Subcutaneous adipose tissue (tissue), 4 donors: Measurements from ENCODE around the gene MRAP. TPM values are rescaled to one million over a fixed set of nuclear protein-coding genes. Genes with fewer than 3 reads are reported as not detected.

Source experiments
- CTCF ChIP-seq: fragments of 450-650 bp; IDR thresholded peaks from one replicate; pipeline ENCODE4 v1.5.1; 2016; ENCODE audit warnings: low read depth, mild to moderate bottlenecking, control low read depth, antibody characterized with exemption, moderate library complexity
- total RNA-seq, 4 donors: library from RNA; depleted of rRNA; stranded (reverse); fragments of >200 nt; gene quantifications; one replicate each; pipeline ENCODE4 v1.1.0, GENCODE V29; 2016

Gene MRAP
- total RNA-seq, 4 donors from 2014 or later: 22.4 to 65.2 (median 33.6) TPM

DNA sequence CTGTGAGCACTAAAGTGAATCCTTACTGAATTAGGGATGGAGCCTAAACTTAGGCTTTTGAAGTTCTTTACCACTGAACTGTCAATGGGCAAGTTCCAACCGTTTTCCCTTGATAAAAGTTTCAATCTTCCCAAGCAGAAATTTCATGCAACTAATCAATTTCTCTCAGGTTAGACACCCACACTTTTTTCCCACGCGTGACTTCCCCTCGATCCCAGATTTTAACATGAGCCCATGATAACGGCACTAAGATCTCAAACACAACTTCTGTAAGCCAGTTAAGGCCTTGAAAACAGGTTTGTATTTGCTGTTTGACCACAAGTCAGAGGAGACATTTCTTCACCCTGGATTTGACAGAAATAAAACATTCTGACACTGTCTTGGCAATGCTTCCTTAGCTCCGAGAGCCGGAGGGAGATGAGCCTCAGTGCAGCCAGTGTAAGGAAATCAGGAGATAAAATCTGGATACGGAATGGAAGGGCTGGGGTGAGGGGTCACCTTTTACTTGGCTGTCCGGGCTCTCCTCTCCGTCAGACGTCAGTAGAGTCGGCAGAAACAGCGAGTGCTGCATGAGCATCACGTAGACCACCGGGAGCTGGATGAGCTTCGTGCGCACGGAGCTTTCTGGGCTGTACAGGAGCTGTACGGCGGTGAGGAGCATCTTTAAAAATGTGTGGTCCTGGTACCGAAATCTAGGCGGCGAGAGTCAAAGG lies 39.7 kb downstream of the MRAP start:
- no peak for TF ChIP-seq CTCF

- TF ChIP-seq CTCF: no peak
Observed at GRCh38 chr21:32340863-32341848, 42.5 kb downstream of the MRAP start.

DNA sequence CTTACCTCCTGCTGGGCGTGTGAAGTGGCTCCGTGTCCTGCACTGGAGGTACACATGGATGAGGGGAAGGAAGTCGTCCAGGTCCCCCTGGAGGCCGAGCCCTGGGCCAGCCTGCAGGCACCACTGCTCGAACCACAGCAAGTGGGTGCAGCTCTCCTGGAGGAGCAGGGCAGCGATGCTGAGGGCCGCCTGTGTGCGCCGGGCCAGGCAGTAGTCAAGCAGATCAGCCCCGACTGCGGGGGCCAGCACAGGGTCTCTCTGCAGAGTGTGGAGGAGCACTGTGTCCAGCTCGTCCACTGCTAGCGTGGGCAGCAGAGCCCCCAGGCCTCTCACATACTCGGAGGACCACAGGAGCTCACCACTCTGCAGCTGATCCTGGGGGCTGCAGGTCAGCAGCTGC lies 48.3 kb downstream of the MRAP start:
- TF ChIP-seq CTCF: no peak

DNA sequence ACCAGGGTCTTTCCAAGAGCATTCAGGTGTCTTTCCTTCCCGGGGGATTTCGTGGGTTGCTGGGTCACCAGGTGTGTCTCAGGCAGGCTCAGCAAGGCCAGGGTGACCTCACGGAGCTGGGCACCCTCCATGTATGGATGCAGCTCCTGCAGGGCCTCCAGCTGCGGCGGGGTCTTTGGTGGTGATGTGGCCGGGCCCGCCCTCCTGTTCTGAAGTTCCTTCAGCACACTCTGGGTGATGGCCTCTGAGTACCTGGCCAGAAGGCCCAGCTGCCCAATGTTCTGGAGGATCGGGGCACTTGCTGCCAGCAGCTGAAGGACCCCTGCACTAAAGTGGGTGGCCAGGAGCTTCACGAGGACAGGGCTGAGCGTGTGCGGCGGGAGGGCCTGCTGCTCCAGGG lies 48.7 kb downstream of the MRAP start:
- TF ChIP-seq CTCF: no peak

DNA sequence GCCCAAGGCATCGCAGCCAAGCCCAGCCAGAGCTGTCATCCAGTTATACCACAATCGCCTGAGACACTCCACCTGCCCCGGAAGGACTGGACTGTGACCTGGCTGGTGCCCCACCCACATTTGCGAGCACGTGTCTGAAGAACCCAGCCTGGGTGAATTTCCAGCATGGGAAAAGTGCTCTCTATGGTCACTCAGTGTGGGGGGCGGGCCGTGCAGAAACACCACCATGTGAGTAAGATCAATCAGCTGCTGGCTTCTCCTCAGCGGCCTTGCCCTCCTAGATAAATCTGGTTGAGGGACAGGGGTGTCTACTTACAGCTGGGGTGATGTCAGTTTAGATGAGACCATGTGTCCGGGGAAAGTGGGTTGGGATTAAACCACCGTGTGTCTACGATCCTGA lies 49.3 kb downstream of the MRAP start:
- TF ChIP-seq CTCF: no peak

GRCh38 chr21:32348604-32349332 lies 50.1 kb downstream of the MRAP start:
- no peak for TF ChIP-seq CTCF
